ENCODE results near the gene AUTS2.
A peak's percentile ranks its signal among the peaks of the same experiment; 100 is the strongest.
"Not testable (repeated sequence)": the region's sequence is repeated elsewhere in the genome, so short reads cannot be mapped to it uniquely, and the experiment has no call there.

Gene AUTS2

GRCh38 chr7:70229242-70229641, 631.0 kb downstream of the AUTS2 start:
- DNase-seq (ENCODE audit: low read depth, low spot score), result no peak
- H3K27ac ChIP-seq, result no peak overlapping the region

DNA sequence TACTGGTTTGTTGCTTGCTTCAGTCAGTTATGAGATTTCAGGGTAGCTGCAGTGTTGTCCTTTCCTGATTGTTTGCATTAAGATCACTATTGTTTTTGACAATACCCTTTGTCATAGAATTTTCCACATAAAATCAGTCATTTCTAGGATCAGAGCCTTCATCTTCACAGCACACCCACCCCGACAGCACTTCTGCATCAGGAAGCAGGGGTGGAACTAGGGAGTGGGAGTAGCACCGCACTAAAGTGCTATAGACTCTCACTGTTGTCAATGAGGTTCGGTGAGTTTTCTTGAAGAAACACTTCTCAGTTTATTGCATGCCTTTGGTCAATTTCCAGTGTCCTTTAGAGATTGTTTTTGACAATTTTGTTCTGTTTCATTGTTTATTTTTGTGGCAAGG, 632.5 kb downstream of the AUTS2 start:
- no peak for DNase-seq (ENCODE audit: low read depth, low spot score)
- H3K27ac ChIP-seq, result no peak overlapping the region

DNA sequence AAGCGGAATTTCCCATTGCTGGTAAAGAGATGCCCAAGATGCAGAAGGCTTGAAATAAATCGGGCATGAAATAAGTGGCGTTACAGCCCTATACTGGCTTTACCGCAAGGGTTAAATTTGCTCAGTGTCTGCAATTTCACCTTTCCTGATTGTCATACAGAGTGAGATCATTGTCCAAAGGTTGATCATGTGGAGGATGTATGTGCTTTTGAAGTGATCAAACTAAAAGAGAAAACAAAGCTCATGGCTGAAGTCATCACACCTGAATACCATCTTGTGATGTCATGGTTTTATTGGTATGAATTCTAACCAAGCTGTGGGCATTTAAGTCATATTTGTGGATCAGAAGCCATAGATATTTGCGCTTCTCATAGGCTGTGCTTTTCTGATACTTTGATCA, 635.5 kb downstream of the AUTS2 start:
- H3K27ac ChIP-seq, result no peak overlapping the region
- DNase-seq (ENCODE audit: low read depth, low spot score), result no peak

DNA sequence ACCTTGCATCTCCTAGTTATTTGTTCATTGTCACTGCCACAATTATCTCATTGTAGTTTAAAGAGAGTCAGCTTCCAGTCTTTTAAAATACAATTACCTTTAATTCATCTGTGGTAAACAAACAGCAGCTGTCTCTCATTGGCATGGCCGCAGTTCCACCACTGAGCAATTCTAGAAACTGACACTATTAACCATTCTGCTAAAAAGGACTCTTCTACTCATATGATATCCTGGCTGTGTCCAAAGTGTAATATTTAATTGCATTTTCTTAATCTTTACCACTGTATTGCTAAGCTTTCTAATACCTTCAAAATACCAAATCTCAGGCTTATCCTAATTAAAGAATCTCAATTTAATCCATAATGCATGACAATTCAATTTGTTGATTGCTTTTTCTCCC, 639.0 kb downstream of the AUTS2 start:
- no peak for DNase-seq (ENCODE audit: low read depth, low spot score)
- no peak overlapping the region for H3K27ac ChIP-seq

- H3K27ac ChIP-seq, result no peak overlapping the region
- no peak for DNase-seq (ENCODE audit: low read depth, low spot score)
Observed at GRCh38 chr7:70237831-70238575, 639.7 kb downstream of the AUTS2 start.

GRCh38 chr7:70239918-70240317, 641.6 kb downstream of the AUTS2 start:
- DNase-seq (ENCODE audit: low read depth, low spot score), result no peak
- no peak overlapping the region for H3K27ac ChIP-seq

- H3K27ac ChIP-seq, result no peak overlapping the region
- no peak for DNase-seq (ENCODE audit: low read depth, low spot score)
Observed at GRCh38 chr7:70240873-70241272, 642.6 kb downstream of the AUTS2 start.

GRCh38 chr7:70241536-70242175, 643.4 kb downstream of the AUTS2 start:
- DNase-seq (ENCODE audit: low read depth, low spot score), result no peak
- H3K27ac ChIP-seq, result no peak overlapping the region

GRCh38 chr7:70242826-70243225, 644.6 kb downstream of the AUTS2 start:
- no peak for DNase-seq (ENCODE audit: low read depth, low spot score)
- no peak overlapping the region for H3K27ac ChIP-seq

DNA sequence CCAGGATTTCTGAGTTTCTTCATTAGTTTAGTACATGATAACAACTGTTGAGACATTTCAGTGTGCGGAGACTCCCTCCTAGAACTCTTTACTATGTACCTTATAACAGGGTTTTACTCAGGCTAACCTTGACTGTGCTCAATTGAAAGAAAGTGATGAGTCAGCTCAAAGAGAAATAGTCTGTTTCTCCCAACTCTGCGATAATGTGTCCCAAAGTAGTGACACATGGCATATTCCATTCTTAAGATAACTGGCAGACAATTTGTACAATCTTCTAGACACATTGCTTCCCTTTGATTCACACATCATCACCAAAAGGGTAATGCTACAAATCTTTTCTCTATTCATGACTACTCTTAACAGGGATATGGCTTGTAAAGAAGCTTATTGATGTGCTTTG, 645.2 kb downstream of the AUTS2 start:
- no peak for DNase-seq (ENCODE audit: low read depth, low spot score)
- H3K27ac ChIP-seq, result no peak overlapping the region

DNA sequence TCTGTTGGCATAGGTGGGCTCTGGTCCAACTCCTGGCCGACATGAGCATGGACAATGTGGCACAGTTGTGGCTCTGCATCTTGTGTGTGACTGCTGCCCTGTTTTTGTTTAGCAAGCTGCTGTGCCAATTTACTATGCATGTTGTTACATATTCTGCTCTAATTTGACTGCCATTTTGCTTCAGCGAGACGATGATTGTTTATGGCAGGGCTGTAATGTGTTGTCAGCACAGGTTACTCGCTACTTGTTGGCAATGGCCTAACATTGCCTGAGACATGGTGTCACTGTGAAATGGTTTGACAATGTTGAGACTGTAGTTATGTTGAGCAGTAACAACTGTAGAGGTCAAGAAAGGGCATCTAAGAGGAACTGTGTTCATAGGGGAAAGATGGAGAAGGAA, 659.6 kb downstream of the AUTS2 start:
- no peak for DNase-seq (ENCODE audit: low read depth, low spot score)
- no peak overlapping the region for H3K27ac ChIP-seq

DNA sequence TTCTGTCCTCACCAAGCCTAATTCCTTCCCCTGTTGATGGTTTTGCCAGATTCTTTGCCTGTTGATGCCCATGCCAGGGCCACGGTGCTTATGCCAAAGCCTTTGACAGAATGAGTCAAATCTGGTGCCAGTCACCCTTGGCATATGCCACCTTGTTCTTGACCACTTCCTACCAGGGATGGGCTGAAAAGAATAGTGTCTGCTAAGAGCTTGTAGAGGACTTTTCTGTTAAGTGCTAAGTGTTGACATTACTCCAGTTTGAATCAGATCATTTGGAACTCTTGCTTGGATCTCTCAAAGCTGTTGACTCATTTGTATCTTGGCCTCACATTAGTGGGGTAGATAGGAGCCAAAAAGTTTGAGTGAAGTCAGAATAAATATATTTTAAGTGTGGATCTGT, 661.2 kb downstream of the AUTS2 start:
- no peak for DNase-seq (ENCODE audit: low read depth, low spot score)
- H3K27ac ChIP-seq, result no peak overlapping the region

- DNase-seq (ENCODE audit: low read depth, low spot score), result no peak
- no peak overlapping the region for H3K27ac ChIP-seq
Observed at GRCh38 chr7:70263471-70264255, 665.4 kb downstream of the AUTS2 start.

GRCh38 chr7:70266186-70266585, 667.9 kb downstream of the AUTS2 start:
- no peak overlapping the region for H3K27ac ChIP-seq
- no peak for DNase-seq (ENCODE audit: low read depth, low spot score)

GRCh38 chr7:70267381-70268120, 669.3 kb downstream of the AUTS2 start:
- H3K27ac ChIP-seq, result no peak overlapping the region
- DNase-seq (ENCODE audit: low read depth, low spot score), result no peak

GRCh38 chr7:70268179-70268578, 669.9 kb downstream of the AUTS2 start:
- no peak overlapping the region for H3K27ac ChIP-seq
- DNase-seq (ENCODE audit: low read depth, low spot score), result no peak

DNA sequence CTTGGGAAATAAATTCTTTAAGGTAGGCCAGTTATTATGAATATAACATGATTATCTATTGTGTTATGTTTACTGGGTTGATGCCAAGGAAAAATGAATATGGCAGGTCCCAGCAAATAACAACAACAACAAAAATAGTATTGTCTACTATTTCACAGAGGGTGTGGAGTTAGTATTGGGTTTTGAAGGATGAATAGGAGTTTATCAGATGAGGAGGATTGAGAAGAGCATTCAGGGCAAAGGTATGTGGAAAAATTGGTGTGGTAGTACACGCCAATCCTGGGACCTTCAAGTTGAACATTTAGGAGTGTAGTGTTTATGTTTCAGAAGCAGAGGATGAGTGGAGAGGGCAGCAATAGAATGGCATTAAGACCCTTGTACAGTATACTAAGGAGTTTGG, 671.9 kb downstream of the AUTS2 start:
- no peak overlapping the region for H3K27ac ChIP-seq

DNA sequence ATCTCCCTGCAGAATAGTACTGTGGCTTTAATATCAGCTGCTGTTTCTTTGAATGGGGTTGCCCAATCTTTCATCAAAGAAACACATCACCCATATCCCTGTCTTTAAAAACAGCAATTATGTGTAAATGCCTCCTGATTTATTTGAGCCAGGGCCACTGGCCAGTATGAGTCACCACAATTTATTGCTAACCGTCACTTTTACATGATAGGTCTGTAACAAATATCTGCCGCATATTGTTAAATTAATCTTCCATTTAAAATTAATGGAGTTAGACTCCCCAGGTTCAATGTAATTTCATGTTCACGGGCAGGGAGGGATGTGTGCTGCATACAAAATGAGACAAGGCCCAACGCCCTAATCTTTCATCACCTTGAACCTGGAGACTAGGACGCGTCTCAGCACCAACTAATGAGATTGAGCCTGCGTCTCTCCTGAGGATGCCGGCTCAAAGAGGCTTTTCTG, 673.4 kb downstream of the AUTS2 start:
- no peak for DNase-seq (ENCODE audit: low read depth, low spot score)

More for the DNA sequence above, 671.9 kb downstream of the AUTS2 start:
- no peak for DNase-seq (ENCODE audit: low read depth, low spot score)

GRCh38 chr7:70275570-70275969, 677.3 kb downstream of the AUTS2 start:
- not testable (repeated sequence) for H3K27ac ChIP-seq; DNase-seq (ENCODE audit: low read depth, low spot score)

More for the DNA sequence above, 673.4 kb downstream of the AUTS2 start:
- H3K27ac ChIP-seq, result no peak overlapping the region

GRCh38 chr7:70285187-70285586, 686.9 kb downstream of the AUTS2 start:
- DNase-seq (ENCODE audit: low read depth, low spot score), result no peak

More at GRCh38 chr7:70285187-70285586, 686.9 kb downstream of the AUTS2 start:
- H3K27ac ChIP-seq, result peak overlapping the region; percentile 42
